Measurements from ENCODE around the gene SARM1. TPM values are rescaled to one million over a fixed set of nuclear protein-coding genes. Genes with fewer than 3 reads are reported as not detected.

Gene SARM1
- total and polyA plus RNA-seq, 2 of the 13 experiments (the other 11 are each of a cell fraction or from before 2014, with no cell fraction given), result 0.73 to 0.86 TPM

GRCh38 chr17:28402224-28402630, 30.7 kb downstream of the SARM1 start (continued):
- no peak for TF ChIP-seq ZNF280D (CRISPR knock-in tag; IDR thresholded peaks at IDR 0.05)
- no peak for TF ChIP-seq ZNF143 (CRISPR knock-in tag; IDR thresholded peaks at IDR 0.05)
- TF ChIP-seq TAF15 (IDR thresholded peaks at IDR 0.05; ENCODE audit: low read depth, low read length, poor library complexity, severe bottlenecking), result no peak
- no peak for TF ChIP-seq NR2F1 (CRISPR knock-in tag; IDR thresholded peaks at IDR 0.05)
- TF ChIP-seq EZH2 (conservative IDR thresholded peaks at IDR 0.05; ENCODE audit: low read depth, low read length), result no peak
- no peak for TF ChIP-seq STAG1 (CRISPR knock-in tag; IDR thresholded peaks at IDR 0.05)
- no peak for TF ChIP-seq ZSCAN21 (CRISPR knock-in tag; IDR thresholded peaks at IDR 0.05; ENCODE audit: borderline replicate concordance)
- TF ChIP-seq E2F2 (CRISPR knock-in tag; IDR thresholded peaks at IDR 0.05; ENCODE audit: borderline replicate concordance), result no peak
- no peak for TF ChIP-seq ZNF792 (CRISPR knock-in tag; IDR thresholded peaks at IDR 0.05)
- no peak for TF ChIP-seq ZBTB26 (CRISPR knock-in tag; IDR thresholded peaks at IDR 0.05; ENCODE audit: borderline replicate concordance)
- TF ChIP-seq ZC3H4 (CRISPR knock-in tag; IDR thresholded peaks at IDR 0.05; ENCODE audit: borderline replicate concordance), result no peak
- no peak for TF ChIP-seq HNF4G (IDR thresholded peaks at IDR 0.05; ENCODE audit: borderline replicate concordance, low read depth, low read length)
- no peak for TF ChIP-seq HNF4G (CRISPR knock-in tag; IDR thresholded peaks at IDR 0.05; ENCODE audit: borderline replicate concordance, low read depth)
- TF ChIP-seq ERF (CRISPR knock-in tag; IDR thresholded peaks at IDR 0.05), result no peak
